H1 (cell line): ENCODE data around the gene NRXN3. TPM values are rescaled to one million over a fixed set of nuclear protein-coding genes. Genes with fewer than 3 reads are reported as not detected.

Source experiments
- CBX8 ChIP-seq: fragments of 300-800, 300-1000 bp; sonication (generic); IDR thresholded peaks from 2 replicates; pipeline ENCODE4 v1.7.1; 2016; ENCODE audit warnings: low read depth, low read length, borderline replicate concordance
- POLR2A ChIP-seq, 2 experiments: IDR thresholded peaks; 1 replicate in 1 of 2; 2 replicates in 1 of 2; pipeline ENCODE4 v1.6.1; 2011; ENCODE audit warnings: low read depth in 2 of 2, low read length in 2 of 2, mild to moderate bottlenecking in 2 of 2; ENCODE audit errors: control extremely low read depth in 1 of 2
- SP4 ChIP-seq: IDR thresholded peaks from 2 replicates; pipeline ENCODE4 v1.6.1; 2012; ENCODE audit warnings: low read length, inconsistent platforms
- TAF1 ChIP-seq: IDR thresholded peaks from 2 replicates; pipeline ENCODE4 v1.6.1; 2011; ENCODE audit warnings: mild to moderate bottlenecking, low read depth, low read length
- USF2 ChIP-seq: IDR thresholded peaks from 2 replicates; pipeline ENCODE4 v1.6.1; 2011; ENCODE audit warnings: low read length, improper control_type of control experiment
- ZNF274 ChIP-seq: IDR thresholded peaks from 2 replicates; pipeline ENCODE4 v1.7.0; 2012; ENCODE audit warnings: low read length, borderline replicate concordance; ENCODE audit errors: extremely low read depth
- polyA plus RNA-seq, 7 experiments: library from polyadenylated mRNA; depleted of rRNA in 3 of 7; stranded (reverse) in 5 of 7; unstranded in 2 of 7; fragments of >200 nt in 5 of 7; fragments of 200-250 nt in 2 of 7; gene quantifications; 1 replicate in 5 of 7; 2 replicates in 1 of 7; 4 replicates in 1 of 7; pipeline versions ENCODE4 v1.2.1 to v1.2.3, GENCODE V29; 2011 to 2013; ENCODE audit warnings: missing spikeins in 2 of 7, mixed read lengths in 2 of 7
- total RNA-seq: library from RNA; stranded (reverse); fragmentation: NEBNext Ultra II Directional; extraction: Animal tissue kit (Norgen Biotek cat#: 25700); gene quantifications from 2 replicates; pipeline ENCODE4 v1.2.1, GENCODE V29; 2021

Gene NRXN3
- total and polyA plus RNA-seq, 2 of the 8 experiments (the other 6 are each of a cell fraction or from before 2014, with no cell fraction given) = 2.6 to 4.1 TPM

GRCh38 chr14:78612666-78613065 is 442.5 kb downstream of the NRXN3 start (continued):
- TF ChIP-seq TAF1 = no peak
- TF ChIP-seq POLR2A (IDR thresholded peaks at IDR 0.05; ENCODE audit: control extremely low read depth in 1 of 2, low read depth in 2 of 2, low read length in 2 of 2) = no peak
- no peak for TF ChIP-seq SP4
- TF ChIP-seq CBX8 = no peak
- TF ChIP-seq ZNF274 = no peak
- no peak for TF ChIP-seq USF2
